ENCODE data around the gene GNAI1.

GNAI1 gene

DNA sequence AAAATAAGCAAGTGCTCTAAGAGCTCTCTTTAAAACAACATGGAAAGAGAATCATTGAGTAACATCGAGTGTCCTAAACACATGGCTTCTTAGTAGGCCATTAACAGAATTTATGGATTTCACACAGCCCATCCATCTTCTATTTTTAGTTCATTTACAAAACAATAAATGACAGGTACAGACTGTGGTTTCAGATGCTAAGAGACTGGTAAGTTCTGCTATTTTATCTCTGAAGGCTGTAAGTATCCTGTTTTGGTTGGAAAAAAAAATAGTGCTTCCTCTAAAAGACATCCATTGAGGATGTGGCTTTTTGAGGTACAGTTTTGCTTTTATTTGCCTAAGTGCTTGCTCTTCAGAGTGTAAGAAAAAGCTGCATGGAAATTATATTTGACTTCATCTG is 27.4 kb upstream of the GNAI1 start:
- no peak overlapping the region for H3K4me3 ChIP-seq (replicated peaks in 1 of 2; ENCODE audit: low read depth in 2 of 2, low read length in 2 of 2)
- no peak for DNase-seq (ENCODE audit: low read depth in 2 of 2)
- TF ChIP-seq, protein P1, sequence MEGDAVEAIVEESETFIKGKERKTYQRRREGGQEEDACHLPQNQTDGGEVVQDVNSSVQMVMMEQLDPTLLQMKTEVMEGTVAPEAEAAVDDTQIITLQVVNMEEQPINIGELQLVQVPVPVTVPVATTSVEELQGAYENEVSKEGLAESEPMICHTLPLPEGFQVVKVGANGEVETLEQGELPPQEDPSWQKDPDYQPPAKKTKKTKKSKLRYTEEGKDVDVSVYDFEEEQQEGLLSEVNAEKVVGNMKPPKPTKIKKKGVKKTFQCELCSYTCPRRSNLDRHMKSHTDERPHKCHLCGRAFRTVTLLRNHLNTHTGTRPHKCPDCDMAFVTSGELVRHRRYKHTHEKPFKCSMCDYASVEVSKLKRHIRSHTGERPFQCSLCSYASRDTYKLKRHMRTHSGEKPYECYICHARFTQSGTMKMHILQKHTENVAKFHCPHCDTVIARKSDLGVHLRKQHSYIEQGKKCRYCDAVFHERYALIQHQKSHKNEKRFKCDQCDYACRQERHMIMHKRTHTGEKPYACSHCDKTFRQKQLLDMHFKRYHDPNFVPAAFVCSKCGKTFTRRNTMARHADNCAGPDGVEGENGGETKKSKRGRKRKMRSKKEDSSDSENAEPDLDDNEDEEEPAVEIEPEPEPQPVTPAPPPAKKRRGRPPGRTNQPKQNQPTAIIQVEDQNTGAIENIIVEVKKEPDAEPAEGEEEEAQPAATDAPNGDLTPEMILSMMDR (IDR thresholded peaks at IDR 0.05; ENCODE audit: low read depth, low read length) = no peak

DNA sequence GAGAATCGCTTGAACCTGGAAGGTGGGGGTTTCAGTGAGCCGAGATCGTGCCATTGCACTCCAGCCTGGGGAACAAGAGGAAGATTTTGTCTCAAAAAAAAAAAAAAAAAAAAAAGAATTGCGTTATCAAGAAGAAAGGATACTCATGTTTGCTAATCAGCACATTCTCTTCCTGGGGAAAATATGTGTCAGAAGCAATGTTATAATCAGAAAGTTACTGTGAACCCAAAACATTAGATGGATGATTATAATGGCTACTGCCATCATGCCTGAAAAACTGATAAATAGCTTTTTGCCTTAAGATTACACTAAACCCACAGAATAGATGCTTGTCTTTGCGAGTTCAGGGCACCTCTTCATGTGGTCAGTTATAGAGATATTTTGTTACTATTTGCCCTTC is 24.3 kb upstream of the GNAI1 start:
- TF ChIP-seq, protein P1 (IDR thresholded peaks at IDR 0.05; ENCODE audit: low read depth, low read length) = no peak
- no peak for DNase-seq (ENCODE audit: low read depth in 2 of 2)

DNA sequence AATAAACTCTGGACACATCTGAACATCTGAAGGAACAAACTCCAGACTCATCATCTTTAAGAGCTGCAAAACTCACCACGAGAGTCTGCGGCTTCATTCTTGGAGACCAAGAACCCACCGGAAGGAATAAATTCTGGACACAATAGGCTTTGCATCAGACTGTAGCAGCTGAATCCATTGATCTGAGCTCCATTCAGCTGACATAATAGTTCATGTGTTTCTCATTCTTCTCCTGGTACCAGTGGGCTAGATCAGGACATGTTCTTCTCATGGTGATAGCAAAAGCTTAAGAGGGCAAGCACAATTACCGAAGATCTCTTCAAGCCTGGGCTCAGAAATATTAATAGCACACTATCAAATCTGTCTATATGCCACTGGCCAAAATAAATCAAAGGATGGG is 20.5 kb upstream of the GNAI1 start:
- no peak overlapping the region for H3K4me3 ChIP-seq (replicated peaks in 1 of 2; ENCODE audit: low read depth in 2 of 2, low read length in 2 of 2)
- TF ChIP-seq, protein P1 (IDR thresholded peaks at IDR 0.05; ENCODE audit: low read depth, low read length) = no peak
- DNase-seq (ENCODE audit: low read depth in 2 of 2) = no peak

More for the DNA sequence above, 24.3 kb upstream of the GNAI1 start:
- no peak overlapping the region for H3K4me3 ChIP-seq (replicated peaks in 1 of 2; ENCODE audit: low read depth in 2 of 2, low read length in 2 of 2)

DNA sequence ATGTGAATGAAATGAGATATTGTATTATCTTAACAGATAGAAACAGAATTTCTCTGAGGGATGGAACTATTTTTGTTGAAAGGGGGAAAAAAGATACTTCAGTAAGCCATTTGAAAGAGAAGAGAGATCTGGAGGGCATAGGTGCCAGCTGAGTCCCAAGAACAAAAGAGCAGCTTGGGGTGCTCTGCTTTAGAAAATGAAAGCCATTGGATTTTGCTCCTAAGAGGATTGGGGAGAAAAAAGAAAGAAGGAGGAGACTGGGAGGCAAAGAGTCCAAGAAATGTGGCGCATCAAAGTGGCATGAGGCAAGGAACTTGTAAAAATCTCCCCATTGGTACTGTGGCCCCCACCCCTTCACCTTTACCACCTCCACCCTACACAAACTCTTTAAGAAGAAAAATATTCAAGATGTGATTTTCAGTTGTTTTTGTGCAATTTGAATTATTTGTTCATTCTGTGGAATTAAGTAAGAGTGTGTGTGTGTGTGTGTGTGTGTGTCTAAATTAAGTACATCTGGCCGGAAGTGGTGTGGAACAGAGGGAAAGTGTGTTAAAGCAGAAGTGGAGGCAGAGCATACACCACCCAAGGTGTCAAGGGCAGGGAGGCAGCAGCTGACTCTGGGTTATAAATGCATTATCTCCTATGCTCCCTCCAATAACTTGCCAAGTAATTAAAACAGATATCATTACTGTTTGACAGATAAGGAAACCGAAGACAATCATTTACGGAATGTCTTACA is 9.9 kb upstream of the GNAI1 start:
- TF ChIP-seq, protein P1 (IDR thresholded peaks at IDR 0.05; ENCODE audit: low read depth, low read length) = no peak
- DNase-seq (ENCODE audit: low read depth in 2 of 2) = no peak
- no peak overlapping the region for H3K4me3 ChIP-seq (replicated peaks in 1 of 2; ENCODE audit: low read depth in 2 of 2, low read length in 2 of 2)

DNA sequence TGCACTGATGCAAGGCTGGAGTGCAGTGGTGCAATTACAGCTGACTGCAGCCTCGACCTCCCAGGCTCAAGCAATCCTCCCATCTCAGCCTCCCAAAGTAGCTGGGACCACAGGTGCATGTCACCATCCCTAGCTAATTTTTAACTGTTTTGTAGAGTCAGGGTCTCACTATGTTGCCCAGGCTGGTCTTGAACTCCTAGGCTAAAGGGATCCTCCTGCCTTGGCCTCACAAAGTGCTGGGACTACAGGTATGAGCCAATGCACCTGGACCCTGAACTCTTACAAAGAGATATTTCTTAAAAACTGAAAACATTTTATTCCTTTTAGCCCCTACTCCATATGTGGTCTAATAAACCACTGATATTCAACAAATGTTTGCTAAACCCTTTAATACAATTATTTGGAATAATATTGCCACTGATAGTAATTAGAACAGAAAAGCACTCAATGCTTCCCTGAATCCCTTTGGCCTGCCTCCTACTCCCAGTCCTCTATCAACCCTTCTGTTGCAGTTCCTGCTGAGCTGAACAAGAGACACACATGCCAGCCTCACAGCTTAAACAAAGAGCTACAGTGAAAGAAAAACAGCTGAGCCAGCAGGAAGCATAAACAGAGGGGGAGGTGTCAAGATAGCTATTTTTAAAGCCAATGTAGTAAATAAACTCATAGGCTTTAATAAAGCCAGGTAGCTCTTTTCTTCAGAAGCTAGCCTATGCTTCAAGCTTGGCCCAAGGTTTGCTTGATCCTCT is 7.0 kb upstream of the GNAI1 start:
- peak in 1 of 2 donors; percentile 56 for DNase-seq (ENCODE audit: low read depth in 2 of 2)

DNA sequence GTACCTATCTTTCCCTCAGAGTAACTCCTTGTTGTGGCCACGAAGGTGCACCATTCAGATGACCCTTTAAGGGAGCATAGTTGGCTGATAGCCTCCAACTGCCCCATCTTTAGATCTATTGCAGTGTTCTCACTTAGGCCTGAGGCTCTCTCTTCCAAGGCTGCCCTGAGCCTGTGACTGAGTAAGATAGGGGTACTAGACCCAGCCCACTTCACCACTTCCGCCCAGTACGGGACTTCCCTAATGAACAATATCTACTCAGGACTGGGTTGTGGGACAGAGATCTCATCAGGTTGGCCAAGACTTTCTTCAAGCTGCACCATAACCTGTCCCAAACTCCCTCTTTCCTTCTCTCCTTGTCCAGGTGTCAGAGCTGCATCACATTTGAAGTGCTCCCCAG is 5.7 kb upstream of the GNAI1 start:
- no peak for DNase-seq (ENCODE audit: low read depth in 2 of 2)

More for the DNA sequence above, 7.0 kb upstream of the GNAI1 start:
- no peak overlapping the region for H3K4me3 ChIP-seq (replicated peaks in 1 of 2; ENCODE audit: low read depth in 2 of 2, low read length in 2 of 2)
- TF ChIP-seq, protein P1 (IDR thresholded peaks at IDR 0.05; ENCODE audit: low read depth, low read length) = no peak

More for the DNA sequence above, 5.7 kb upstream of the GNAI1 start:
- TF ChIP-seq, protein P1 (IDR thresholded peaks at IDR 0.05; ENCODE audit: low read depth, low read length) = no peak
- H3K4me3 ChIP-seq (replicated peaks in 1 of 2; ENCODE audit: low read depth in 2 of 2, low read length in 2 of 2) = no peak overlapping the region
